HG02981 (cell line): Measurements from ENCODE around the gene CBLN3.

Experiments used
- ATAC-seq: cut with Tn5 transposase; IDR thresholded peaks from one replicate; pipeline ENCODE4 v1.9.1; 2021; ENCODE audit warnings: mild to moderate bottlenecking, moderate library complexity; ENCODE audit not compliant: unreplicated experiment

The CBLN3 gene

GRCh38 chr14:24385524-24385923 lies 43.9 kb downstream of the CBLN3 start:
- no peak for ATAC-seq

DNA sequence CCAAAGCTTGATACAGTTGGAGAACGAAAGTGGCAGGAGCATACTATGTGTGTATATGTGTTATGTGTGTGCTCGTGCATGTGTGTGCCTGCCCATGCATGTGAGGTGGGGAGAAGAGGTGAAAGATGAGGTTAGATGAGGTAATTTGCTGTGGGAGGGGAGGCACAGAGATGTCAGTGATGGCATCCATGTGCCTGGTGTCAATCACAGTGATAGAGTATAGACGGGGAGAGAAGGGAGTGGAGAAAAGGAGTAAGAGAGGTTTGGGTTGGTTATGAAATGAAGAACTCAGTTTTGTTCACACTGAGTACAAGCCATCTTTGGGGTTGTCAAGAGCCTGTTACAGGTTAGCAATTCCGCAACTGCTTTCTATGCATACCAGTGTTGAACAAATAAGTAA lies 45.3 kb downstream of the CBLN3 start:
- no peak for ATAC-seq

- ATAC-seq = no peak
Measured at GRCh38 chr14:24382064-24382371, 47.5 kb downstream of the CBLN3 start.

DNA sequence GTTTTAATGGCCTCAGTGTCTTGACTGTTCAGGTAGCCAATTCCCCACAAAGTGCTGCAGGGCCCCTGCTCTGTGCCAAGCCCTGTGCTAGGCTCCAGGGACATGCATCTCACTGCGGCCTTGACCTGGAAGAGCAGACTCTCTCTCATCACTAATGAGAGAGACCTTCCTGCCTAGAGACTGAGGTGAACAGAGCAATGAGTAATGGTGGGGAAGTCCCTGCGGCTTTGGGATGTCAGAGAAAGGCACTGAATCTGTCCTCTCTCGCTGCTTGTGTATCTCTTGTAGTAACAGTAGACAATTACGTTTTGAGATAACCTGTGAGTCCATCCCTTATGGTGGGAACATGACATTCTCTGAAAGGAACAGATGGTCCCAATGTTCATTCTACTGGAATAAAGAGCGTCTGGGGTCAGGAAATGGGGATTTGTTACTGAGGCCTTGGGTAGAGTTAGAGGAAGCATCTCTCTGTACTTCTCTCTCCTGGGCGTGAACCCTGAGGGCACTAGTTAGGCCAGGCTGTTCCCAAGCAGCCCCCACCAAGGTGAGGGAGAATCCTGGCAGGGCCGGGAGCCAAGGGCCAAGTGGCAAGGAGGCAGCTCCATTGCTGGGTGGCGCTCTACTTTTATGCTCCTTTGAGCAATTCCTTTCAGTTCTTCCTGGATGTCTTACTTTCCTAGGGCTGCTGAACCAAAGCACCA lies 48.0 kb downstream of the CBLN3 start:
- no peak for ATAC-seq

DNA sequence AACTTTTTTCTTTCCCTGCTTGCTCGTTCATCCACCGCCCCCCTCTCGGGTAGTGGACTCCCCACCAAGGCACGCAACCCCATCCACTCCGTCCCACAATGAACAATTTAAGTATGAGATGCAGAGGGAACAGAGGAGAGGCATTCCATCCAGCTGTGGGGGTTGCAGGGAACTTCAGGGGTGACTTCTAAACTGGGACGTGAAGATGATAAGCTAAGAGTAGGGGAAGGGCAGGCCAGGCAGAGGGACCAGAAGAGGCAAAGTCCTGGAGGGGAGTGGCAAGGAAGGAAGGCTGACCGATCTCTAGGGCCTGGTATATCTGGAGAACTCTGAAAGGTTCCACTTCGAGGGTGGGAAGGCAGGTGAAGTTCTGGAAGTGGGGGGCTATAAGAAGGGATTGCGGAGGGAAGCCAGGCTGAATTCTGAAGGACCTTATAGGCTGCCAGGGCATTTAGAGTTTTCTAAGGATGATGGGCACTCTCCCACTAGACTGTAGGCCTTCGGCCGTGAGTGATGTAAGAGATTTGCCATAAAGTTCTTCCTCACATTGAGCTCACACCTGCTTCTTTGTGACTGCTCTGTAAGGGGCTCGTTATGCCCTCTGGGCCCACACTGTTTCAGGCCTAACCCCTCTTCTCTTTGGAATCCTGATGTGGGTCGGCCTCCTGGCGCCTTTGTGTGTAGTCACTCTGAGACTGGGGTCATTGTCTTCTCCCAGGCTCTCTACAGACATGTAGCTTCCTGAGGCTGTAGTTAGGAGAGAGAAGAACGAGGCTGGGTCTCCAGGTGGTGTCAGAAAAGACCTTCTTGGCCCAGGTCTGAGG lies 49.3 kb downstream of the CBLN3 start:
- no peak for ATAC-seq

DNA sequence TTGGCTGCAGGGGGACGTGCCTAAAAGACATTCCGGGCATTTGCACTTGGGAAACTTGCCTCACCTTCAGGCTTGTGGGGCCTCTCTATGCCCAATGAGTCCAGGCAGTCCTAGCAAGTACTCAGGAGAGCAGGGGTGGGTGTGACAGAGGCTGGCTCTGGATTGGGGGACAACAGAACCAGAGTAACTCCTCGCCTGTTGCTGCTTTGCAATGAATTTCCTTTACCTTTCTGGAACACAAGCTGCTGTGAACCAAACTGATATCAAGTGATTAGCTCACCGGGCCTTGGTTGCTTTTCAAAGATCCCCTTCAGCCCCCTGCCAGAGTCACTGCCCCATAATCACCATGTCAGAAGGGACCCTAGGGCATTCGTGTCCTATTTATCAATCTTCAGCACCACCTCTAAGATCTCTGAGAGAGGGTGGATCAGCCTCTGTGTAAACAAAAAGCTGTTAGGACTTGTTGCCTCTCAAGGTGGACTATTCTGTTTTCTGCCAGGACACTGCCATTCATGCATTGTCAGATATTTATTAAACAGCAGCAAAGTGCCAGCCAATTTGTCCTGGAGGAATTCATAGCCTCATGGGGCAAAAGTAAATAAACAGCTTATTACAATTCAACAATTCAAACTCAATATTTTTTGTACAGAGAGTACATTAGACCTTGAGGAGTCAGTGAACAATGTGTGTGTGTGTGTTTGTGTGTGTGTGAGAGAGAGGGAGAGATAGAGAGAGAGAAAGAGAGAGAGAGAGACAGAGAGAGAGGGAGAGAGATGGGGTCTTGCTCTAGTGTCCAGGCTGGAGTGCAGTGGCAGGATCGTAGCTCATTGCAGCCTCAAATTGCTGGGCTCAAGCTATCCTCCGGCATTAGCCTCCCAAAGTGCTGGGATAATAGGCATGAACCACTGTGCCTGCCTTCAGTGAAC lies 50.2 kb downstream of the CBLN3 start:
- ATAC-seq = no peak

GRCh38 chr14:24378327-24378726 lies 51.1 kb downstream of the CBLN3 start:
- ATAC-seq = no peak

- ATAC-seq = no peak
Measured at GRCh38 chr14:24377657-24378056, 51.8 kb downstream of the CBLN3 start.

DNA sequence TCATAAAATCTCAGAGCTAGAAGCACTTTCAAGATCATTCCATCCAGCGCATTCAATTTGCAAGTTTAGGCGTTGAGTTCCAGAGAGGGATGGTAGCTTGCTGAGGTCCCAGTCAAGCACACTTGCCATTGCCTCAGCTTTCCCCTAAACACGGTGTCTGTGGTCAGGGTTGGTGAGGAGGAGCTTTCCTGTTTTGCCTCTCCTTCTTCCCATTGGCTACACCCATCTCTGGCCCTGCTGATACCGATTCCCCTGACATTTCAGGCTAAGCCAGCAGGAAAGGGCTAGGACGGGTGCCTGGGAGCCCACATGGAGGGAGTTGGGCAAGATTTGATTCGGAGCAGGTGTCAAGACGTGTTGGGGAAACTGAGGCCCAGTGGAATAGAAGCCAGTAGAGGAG lies 52.3 kb downstream of the CBLN3 start:
- no peak for ATAC-seq
